GM19438 (cell line): Measurements from ENCODE around the gene OTOG.

Source experiments
- ATAC-seq: cut with Tn5 transposase; IDR thresholded peaks from one replicate; pipeline ENCODE4 v1.9.1; 2021; ENCODE audit warnings: low read depth; ENCODE audit not compliant: unreplicated experiment

OTOG gene

DNA sequence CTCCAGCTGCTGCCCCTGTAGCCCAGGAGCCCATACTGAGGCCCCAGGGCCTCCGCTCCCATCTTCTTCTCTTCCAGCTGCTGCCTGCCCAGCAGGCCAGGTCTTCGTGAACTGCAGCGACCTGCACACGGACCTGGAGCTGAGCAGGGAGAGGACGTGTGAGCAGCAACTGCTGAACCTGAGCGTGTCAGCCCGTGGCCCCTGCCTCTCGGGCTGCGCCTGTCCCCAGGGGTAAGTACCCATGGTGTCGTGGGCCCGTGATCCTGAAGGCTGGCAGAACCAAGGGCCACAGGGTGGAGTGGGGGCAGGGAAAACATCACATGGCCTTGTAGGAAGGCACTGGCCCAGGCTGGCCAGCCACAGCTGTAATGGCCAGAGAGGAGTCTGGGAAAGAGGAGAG, 31.2 kb downstream of the OTOG start:
- ATAC-seq, result no peak

- ATAC-seq, result no peak
Measured at GRCh38 chr11:17578958-17579357, 31.9 kb downstream of the OTOG start.

DNA sequence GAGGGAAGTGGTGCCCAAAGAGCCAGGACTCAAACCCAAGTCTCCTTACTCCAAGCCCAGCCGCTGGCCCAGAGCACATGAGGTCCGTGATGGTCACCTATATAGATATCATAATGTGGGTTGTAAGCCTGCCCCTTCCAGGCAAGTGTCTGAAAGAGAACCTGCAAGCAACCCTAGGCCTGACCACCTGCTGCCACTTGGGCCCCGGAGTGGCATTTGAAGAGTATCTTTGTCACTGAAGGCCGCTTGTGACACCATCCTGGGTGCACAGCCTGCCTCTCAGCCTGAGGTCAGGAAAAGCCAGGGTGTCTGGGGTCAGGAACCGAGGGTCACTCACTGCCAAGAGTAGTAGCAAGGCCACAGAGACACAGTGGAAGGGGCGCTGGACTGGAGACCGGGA, 32.4 kb downstream of the OTOG start:
- no peak for ATAC-seq

DNA sequence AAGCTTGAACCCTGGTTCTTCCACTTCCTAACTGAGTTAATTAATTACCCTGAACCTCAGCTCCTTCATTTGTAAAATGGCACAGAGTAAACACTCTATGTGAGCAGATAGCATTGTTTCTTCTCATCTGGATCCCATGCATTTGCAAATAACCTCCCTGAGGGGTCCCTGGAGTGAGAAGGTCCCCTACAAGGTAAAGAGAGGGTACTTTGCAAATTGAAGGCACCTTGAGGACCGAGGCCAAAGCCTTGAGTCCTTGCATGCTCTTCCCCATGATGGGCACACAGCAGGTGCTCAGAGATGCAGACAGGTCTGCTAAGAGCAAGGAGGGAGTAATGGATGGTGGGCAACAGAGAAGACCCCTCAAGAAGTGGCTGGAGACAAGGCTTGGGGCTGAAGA, 33.2 kb downstream of the OTOG start:
- no peak for ATAC-seq

DNA sequence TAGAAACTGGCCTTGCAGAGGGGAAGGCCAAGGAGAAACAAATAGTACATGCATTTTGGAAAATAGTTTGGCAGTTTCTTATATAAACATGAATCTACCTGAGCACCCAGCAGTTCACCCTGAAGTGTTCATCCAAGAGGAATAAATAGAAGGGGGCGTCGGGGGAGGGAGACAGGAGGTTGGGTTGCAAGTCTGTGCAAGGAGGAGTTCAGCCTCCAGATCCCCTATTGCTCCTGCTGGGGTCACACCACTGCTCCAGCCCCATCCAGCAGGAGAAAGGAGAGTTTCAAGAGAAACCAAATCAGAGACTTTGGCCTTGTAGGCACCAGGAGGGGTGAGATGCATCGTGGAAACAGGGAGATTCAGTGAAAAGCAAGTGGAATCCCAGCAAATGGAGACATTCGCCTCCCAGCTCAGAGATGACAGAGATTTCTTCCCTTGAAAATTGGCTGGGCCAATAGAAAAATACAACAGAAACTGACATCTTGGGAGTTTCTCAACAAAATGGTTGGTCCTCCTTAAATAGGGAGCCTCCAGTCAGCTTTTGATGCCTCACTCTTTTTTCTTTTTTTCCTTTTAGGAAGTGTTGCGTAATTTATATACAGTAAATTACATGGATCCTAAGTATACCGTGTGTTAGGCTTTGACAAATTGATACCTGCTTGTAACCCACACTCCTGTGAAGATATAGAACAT, 34.1 kb downstream of the OTOG start:
- no peak for ATAC-seq

DNA sequence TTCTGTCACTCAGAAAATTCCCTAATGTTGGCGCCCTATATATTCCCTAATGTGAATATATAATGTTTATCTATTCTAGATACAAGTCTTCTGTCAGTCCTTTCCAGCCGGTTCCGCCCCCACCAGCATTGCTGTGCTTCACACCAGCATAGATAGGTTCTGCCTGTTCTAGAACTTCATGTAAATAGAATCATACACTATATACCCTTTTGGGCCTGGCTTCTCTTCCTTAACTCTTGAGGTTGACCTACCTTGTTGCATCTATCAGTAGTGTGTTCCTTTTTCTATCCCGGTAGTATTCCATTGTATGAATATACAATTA, 34.6 kb downstream of the OTOG start:
- ATAC-seq, result no peak

GRCh38 chr11:17585911-17586695, 39.0 kb downstream of the OTOG start:
- ATAC-seq, result no peak

DNA sequence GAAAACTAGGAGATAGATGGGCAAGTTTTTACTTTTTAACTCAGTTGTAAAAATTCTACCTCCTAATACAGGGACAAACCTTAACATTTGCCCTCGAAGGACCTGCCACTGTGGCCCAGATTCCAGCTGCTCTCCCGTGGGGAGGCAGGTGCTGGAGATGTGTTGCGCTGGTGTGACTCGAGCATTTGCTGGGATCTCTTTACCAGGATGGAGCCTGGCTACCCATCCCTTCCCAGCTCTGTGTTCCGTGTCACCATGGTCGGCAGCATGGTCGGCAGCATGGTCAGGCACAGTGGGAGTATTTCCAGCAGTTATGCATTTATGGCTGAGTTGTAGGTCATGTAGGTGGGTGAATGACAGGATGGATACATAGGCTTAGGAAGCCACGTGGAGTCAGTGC, 41.1 kb downstream of the OTOG start:
- no peak for ATAC-seq

DNA sequence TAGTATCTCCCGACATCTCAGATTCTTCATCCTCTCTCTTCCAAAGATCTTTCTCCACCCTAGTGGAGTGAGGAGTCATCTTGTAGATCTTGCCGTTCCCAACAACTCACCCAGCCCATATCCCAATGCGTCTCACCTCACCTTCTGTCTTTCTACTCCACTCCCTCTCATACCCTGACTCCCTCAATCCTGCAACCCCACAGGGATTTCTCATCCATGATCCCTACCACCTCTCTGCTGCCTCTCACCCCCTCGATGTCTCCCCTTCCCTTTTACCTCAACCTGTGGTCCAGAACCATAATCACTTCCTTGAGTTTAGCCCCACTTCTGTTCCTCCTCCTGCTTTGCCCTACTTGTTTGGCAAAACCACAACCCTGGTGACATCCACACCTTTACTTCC, 41.7 kb downstream of the OTOG start:
- ATAC-seq, result no peak

DNA sequence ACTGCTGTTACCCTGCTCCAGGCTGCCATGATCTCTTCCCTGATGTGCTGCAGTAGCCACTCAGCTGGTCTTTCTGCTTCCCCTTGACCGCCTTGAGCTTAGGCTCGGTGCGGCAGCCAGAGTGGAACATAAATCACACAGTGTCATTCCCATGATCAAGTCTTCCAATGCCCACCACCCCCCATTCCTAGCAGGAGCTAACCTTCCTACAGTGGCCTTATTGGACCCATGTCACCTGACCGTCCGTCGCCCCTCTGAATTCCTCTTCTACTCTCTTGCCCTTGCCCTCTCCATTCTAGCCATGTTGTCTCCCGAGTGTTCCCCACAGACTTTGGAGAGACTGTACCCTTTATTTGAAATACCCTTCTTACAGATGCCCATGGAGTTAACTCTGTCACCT, 43.4 kb downstream of the OTOG start:
- no peak for ATAC-seq

- no peak for ATAC-seq
Measured at GRCh38 chr11:17591293-17591692, 44.2 kb downstream of the OTOG start.

GRCh38 chr11:17593466-17594245, 46.6 kb downstream of the OTOG start:
- ATAC-seq, result no peak

GRCh38 chr11:17594686-17595192, 47.7 kb downstream of the OTOG start:
- no peak for ATAC-seq

DNA sequence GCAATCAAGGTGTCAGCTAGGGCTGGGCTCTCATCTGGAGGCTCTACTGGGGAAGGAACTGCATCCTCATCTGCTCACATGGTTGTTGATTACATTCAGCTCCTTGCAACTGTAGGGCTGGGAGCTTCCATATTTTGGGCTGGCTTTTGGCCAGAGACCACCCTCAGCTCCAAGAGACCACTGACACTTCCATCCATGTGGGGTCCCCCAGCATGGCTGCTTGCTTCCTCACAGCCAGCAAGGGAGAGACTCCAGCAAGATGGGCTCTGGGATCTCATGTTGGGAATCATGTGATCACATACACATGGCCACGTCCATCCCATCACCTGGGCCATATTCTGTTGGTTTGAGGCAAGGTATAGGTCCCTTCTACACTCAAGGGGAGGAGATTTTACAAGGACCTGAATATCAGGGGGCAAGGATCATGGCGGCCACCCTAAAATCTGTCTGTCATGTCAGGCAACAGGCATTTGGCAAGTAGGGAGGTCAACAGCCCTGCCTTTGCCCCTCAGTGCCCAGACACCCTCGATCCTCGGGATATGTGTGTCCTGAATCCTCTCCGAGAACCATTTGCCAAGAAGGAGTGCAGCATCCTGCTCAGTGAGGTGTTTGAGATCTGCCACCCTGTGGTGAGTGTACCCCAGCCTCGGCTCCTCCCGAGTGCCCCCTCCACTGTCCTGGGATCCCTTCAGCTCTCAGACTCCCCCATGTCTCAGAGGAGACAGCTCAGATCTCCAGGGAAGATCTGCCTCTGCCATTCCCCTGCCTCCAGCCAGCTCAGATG, 48.7 kb downstream of the OTOG start:
- no peak for ATAC-seq

DNA sequence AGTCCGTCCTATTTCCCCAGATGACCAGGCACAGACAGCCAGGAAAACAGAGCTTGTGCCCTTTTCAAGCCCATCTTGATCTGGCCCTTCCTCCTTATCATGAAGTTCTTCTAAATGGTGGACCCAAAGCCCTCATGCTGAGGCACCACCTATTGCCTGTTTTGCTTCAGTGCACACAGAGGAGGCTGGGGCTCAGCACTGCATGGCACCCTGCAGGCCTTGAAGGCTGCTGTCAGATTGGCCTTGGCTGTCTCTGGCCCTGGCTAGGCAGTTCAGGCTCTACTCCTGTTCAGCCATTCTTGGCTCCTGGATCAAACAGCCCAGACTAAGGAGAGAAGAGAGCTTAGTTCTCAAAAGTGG, 49.2 kb downstream of the OTOG start:
- ATAC-seq, result no peak

DNA sequence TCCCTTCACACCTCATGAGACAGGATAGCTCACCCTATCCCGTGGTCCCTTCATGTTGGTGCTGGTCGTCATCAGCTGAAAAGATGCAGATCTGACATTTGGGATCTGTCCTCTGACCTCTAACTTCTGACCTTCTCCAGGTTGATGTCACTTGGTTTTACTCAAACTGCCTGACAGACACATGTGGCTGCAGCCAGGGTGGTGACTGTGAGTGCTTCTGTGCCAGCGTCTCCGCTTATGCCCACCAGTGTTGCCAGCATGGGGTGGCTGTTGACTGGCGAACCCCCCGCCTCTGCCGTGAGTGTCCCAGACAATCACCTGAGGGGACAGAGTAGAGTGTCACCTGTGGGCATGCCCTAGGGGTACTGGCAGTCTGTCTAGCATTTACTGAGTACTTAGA, 49.7 kb downstream of the OTOG start:
- ATAC-seq, result no peak

DNA sequence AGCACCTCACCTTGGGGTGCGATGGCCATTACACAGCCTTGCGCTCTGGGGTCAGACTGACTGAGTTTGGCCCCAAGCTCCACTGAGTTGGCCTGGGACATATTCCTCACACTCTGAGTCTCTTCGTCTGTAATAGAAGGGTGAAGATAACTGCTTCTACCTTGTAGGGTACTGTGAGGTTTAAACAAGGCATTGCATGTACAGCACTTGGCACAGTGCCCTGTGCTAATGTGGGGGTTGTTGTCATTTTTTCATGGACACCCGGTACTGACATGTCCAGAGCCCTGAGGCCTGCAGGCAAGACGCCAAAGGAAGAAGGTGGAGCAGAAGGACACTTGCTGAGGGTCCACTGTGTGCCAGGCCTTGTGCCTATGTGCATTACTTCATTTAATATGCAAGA, 50.7 kb downstream of the OTOG start:
- no peak for ATAC-seq

GRCh38 chr11:17598700-17599459, 51.8 kb downstream of the OTOG start:
- ATAC-seq, result peak; percentile 97

DNA sequence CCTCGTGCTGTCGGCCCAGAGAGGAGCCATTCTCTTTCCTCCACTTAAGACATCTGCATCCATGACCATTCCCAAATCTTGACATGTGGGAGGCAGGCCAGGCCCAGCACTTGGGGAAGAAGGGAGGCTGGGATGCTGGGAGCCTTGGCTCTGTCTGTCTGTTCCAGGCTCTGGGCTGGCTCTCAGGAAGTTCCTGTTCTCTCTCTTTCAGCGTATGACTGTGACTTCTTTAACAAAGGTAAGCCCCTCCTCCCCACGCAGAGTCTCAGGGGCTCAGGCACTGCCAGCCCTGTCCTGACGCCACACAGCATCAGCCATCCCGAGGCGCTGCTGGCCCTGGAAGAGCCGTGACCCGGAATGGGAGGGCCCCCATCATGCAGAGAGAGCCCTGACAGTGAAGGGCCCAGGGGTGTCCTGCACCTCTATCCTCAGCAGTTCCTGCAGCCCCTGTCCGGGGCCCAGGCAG, 52.4 kb downstream of the OTOG start:
- ATAC-seq, result no peak
